Tibial nerve (tissue), 4 donors: Measurements from ENCODE around the gene BCAR1.

Experiments used
- CTCF ChIP-seq, 5 experiments: fragments of 200-600 bp in 3 of 5; fragments of 450-650 bp in 2 of 5; sonication (generic) in 3 of 5; IDR thresholded peaks; one replicate each; pipeline ENCODE4 v1.5.1; 2016 to 2019; ENCODE audit warnings: antibody characterized with exemption in 5 of 5, mild to moderate bottlenecking in 3 of 5, moderate library complexity in 2 of 5
- EP300 ChIP-seq, 2 donors: sonication (generic); formaldehyde crosslinking; IDR thresholded peaks; one replicate each; pipeline ENCODE4 v1.6.1; 2017; ENCODE audit warnings: antibody characterized with exemption in 2 of 2, mild to moderate bottlenecking in 1 of 2

GRCh38 chr16:75197522-75198134 is 53.8 kb downstream of the BCAR1 start:
- TF ChIP-seq CTCF (IDR thresholded peaks at IDR 0.05) (no peak), EP300 (IDR thresholded peaks at IDR 0.05) (no peak)
